ENCODE measurements around the gene TMEM108.

- TF ChIP-seq CTCF (optimal IDR thresholded peaks at IDR 0.05 in 1 of 3, IDR thresholded peaks at IDR 0.05 in 1 of 3, conservative IDR thresholded peaks at IDR 0.05 in 1 of 3; ENCODE audit: extremely low read depth in 1 of 3, insufficient read depth in 2 of 3, low read length in 3 of 3) (no peak), EZH2 (IDR thresholded peaks at IDR 0.05; ENCODE audit: low read length) (no peak)
Observed at GRCh38 chr3:133401374-133402135, 363.4 kb downstream of the TMEM108 start.

All from keratinocyte (primary cell).